ENCODE data around the gene SYT13.

The SYT13 gene

GRCh38 chr11:45234306-45235006 is 51.7 kb downstream of the SYT13 start:
- Histone ChIP-seq H3K9ac (ENCODE audit: low read depth, low read length) (no peak overlapping the region), H3K9me3 (ENCODE audit: control insufficient read depth, insufficient read depth, low read length) (no peaks in the 10 kb centered on the region), H3K36me3 (ENCODE audit: insufficient read depth, low read length) (no peaks in the 10 kb centered on the region), H3K4me1 (ENCODE audit: insufficient read depth, low read length) (peaks cover 3% of the 10 kb centered on the region; the same call in 1 of the 2 replicates)

- H3K9me3 ChIP-seq (ENCODE audit: control insufficient read depth, insufficient read depth, low read length) = no peaks in the 10 kb centered on the region
- H3K4me1 ChIP-seq (ENCODE audit: insufficient read depth, low read length) = peaks cover 3% of the 10 kb centered on the region; the same call in 1 of the 2 replicates
- H3K36me3 ChIP-seq (ENCODE audit: insufficient read depth, low read length) = no peaks in the 10 kb centered on the region
- no peak overlapping the region for H3K9ac ChIP-seq (ENCODE audit: low read depth, low read length)
These were observed 52.4 kb downstream of the SYT13 start for GRCh38 chr11:45233804-45234170.

GRCh38 chr11:45233121-45233803 is 52.9 kb downstream of the SYT13 start:
- Histone ChIP-seq H3K4me1 (ENCODE audit: insufficient read depth, low read length) (peaks cover 3% of the 10 kb centered on the region; the same call in 1 of the 2 replicates), H3K9ac (ENCODE audit: low read depth, low read length) (peak overlapping the region; percentile 10; the same call in 1 of the 2 replicates), H3K36me3 (ENCODE audit: insufficient read depth, low read length) (no peaks in the 10 kb centered on the region), H3K9me3 (ENCODE audit: control insufficient read depth, insufficient read depth, low read length) (no peaks in the 10 kb centered on the region)

- no peaks in the 10 kb centered on the region for H3K9me3 ChIP-seq (ENCODE audit: control insufficient read depth, insufficient read depth, low read length)
- H3K36me3 ChIP-seq (ENCODE audit: insufficient read depth, low read length) = no peaks in the 10 kb centered on the region
- peaks cover 3% of the 10 kb centered on the region; the same call in 1 of the 2 replicates for H3K4me1 ChIP-seq (ENCODE audit: insufficient read depth, low read length)
- no peak overlapping the region for H3K9ac ChIP-seq (ENCODE audit: low read depth, low read length)
These were observed 53.6 kb downstream of the SYT13 start for GRCh38 chr11:45232341-45233080.

GRCh38 chr11:45229401-45230020 is 56.6 kb downstream of the SYT13 start:
- Histone ChIP-seq H3K9ac (ENCODE audit: low read depth, low read length) (no peak overlapping the region), H3K4me1 (ENCODE audit: insufficient read depth, low read length) (peaks cover 3% of the 10 kb centered on the region; the same call in 1 of the 2 replicates), H3K36me3 (ENCODE audit: insufficient read depth, low read length) (no peaks in the 10 kb centered on the region), H3K9me3 (ENCODE audit: control insufficient read depth, insufficient read depth, low read length) (no peaks in the 10 kb centered on the region)

GRCh38 chr11:45227836-45228235 is 58.3 kb downstream of the SYT13 start:
- no peaks in the 10 kb centered on the region for H3K36me3 ChIP-seq (ENCODE audit: insufficient read depth, low read length)

GRCh38 chr11:45226901-45227300 is 59.2 kb downstream of the SYT13 start:
- H3K9ac ChIP-seq (ENCODE audit: low read depth, low read length) = no peak overlapping the region
- H3K4me1 ChIP-seq (ENCODE audit: insufficient read depth, low read length) = no peaks in the 10 kb centered on the region
- H3K36me3 ChIP-seq (ENCODE audit: insufficient read depth, low read length) = no peaks in the 10 kb centered on the region
- H3K9me3 ChIP-seq (ENCODE audit: control insufficient read depth, insufficient read depth, low read length) = no peaks in the 10 kb centered on the region

More at GRCh38 chr11:45227836-45228235, 58.3 kb downstream of the SYT13 start:
- no peaks in the 10 kb centered on the region for H3K4me1 ChIP-seq (ENCODE audit: insufficient read depth, low read length)
- no peak overlapping the region for H3K9ac ChIP-seq (ENCODE audit: low read depth, low read length)
- no peaks in the 10 kb centered on the region for H3K9me3 ChIP-seq (ENCODE audit: control insufficient read depth, insufficient read depth, low read length)

- Histone ChIP-seq H3K9ac (ENCODE audit: low read depth, low read length) (no peak overlapping the region), H3K36me3 (ENCODE audit: insufficient read depth, low read length) (no peaks in the 10 kb centered on the region), H3K9me3 (ENCODE audit: control insufficient read depth, insufficient read depth, low read length) (no peaks in the 10 kb centered on the region), H3K4me1 (ENCODE audit: insufficient read depth, low read length) (no peaks in the 10 kb centered on the region)
These were observed 59.9 kb downstream of the SYT13 start for GRCh38 chr11:45225961-45226871.

- Histone ChIP-seq H3K9ac (ENCODE audit: low read depth, low read length) (no peak overlapping the region), H3K36me3 (ENCODE audit: insufficient read depth, low read length) (no peaks in the 10 kb centered on the region), H3K9me3 (ENCODE audit: control insufficient read depth, insufficient read depth, low read length) (no peaks in the 10 kb centered on the region), H3K4me1 (ENCODE audit: insufficient read depth, low read length) (no peaks in the 10 kb centered on the region)
These were observed 60.9 kb downstream of the SYT13 start for GRCh38 chr11:45225277-45225676.

GRCh38 chr11:45224766-45225165 is 61.4 kb downstream of the SYT13 start:
- no peaks in the 10 kb centered on the region for H3K9me3 ChIP-seq (ENCODE audit: control insufficient read depth, insufficient read depth, low read length)
- H3K36me3 ChIP-seq (ENCODE audit: insufficient read depth, low read length) = no peaks in the 10 kb centered on the region
- no peaks in the 10 kb centered on the region for H3K4me1 ChIP-seq (ENCODE audit: insufficient read depth, low read length)
- H3K9ac ChIP-seq (ENCODE audit: low read depth, low read length) = no peak overlapping the region

- Histone ChIP-seq H3K4me1 (ENCODE audit: insufficient read depth, low read length) (no peaks in the 10 kb centered on the region), H3K9ac (ENCODE audit: low read depth, low read length) (no peak overlapping the region), H3K9me3 (ENCODE audit: control insufficient read depth, insufficient read depth, low read length) (no peaks in the 10 kb centered on the region), H3K36me3 (ENCODE audit: insufficient read depth, low read length) (no peaks in the 10 kb centered on the region)
These were observed 62.6 kb downstream of the SYT13 start for GRCh38 chr11:45223496-45223895.

- no peaks in the 10 kb centered on the region for H3K36me3 ChIP-seq (ENCODE audit: insufficient read depth, low read length)
- H3K9ac ChIP-seq (ENCODE audit: low read depth, low read length) = no peak overlapping the region
- no peaks in the 10 kb centered on the region for H3K9me3 ChIP-seq (ENCODE audit: control insufficient read depth, insufficient read depth, low read length)
- no peaks in the 10 kb centered on the region for H3K4me1 ChIP-seq (ENCODE audit: insufficient read depth, low read length)
These were observed 66.7 kb downstream of the SYT13 start for GRCh38 chr11:45219411-45219810.

GRCh38 chr11:45218705-45219104 is 67.4 kb downstream of the SYT13 start:
- Histone ChIP-seq H3K4me1 (ENCODE audit: insufficient read depth, low read length) (no peaks in the 10 kb centered on the region), H3K9me3 (ENCODE audit: control insufficient read depth, insufficient read depth, low read length) (no peaks in the 10 kb centered on the region)

More at GRCh38 chr11:45218705-45219104, 67.4 kb downstream of the SYT13 start:
- H3K36me3 ChIP-seq (ENCODE audit: insufficient read depth, low read length) = no peaks in the 10 kb centered on the region
- no peak overlapping the region for H3K9ac ChIP-seq (ENCODE audit: low read depth, low read length)

Measured in ES-I3 (cell line).